ENCODE results near the gene NUDC.

The NUDC gene

DNA sequence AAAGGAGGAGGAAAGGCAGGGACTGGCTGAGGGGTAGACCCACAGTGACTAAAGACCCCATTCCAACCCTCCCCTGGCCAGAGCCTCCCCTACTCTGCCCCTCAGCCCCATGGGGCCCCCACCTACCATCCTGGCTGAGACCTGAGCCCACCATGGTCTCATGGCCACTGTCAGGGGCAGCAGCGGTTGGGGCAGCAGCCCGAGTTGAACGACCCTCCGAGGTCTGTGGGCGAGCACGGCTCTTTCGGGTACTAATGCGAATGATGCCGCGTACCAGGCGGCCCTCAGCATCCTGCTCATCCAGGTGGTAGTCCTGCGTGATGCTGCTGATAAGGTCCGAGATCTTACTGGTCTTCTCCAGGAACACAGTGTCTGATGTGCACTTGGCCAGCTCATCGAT lies 29.7 kb downstream of the NUDC start:
- DNase-seq (ENCODE audit: low read depth, low spot score), result no peak

GRCh38 chr1:26951821-26952497 lies 30.4 kb downstream of the NUDC start:
- DNase-seq (ENCODE audit: low read depth, low spot score), result no peak

GRCh38 chr1:26953374-26953773 lies 31.8 kb downstream of the NUDC start:
- no peak for DNase-seq (ENCODE audit: low read depth, low spot score)

GRCh38 chr1:26956321-26956720 lies 34.8 kb downstream of the NUDC start:
- no peak for DNase-seq (ENCODE audit: low read depth, low spot score)

GRCh38 chr1:26957306-26957705 lies 35.8 kb downstream of the NUDC start:
- no peak for DNase-seq (ENCODE audit: low read depth, low spot score)

DNA sequence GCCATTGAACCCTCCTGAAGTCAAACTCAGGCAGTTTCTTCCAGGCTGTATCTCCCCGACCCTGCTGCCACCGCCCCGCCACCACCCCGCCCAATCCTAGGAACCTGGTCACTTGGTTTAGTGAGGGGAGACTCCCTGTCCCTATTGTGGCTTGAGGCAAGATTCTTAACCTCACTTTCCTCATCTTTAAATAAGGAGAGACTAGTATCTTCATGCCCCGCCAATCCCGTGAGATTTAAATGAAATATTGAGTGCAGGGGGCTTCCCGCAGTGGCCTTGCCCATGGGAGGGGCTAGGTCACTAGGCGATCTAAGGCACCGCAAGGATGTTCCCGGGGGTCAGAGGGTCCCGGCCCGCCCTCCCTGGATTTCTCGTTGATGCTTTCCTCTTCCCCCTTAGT lies 37.7 kb downstream of the NUDC start:
- DNase-seq (ENCODE audit: low read depth, low spot score), result no peak

DNA sequence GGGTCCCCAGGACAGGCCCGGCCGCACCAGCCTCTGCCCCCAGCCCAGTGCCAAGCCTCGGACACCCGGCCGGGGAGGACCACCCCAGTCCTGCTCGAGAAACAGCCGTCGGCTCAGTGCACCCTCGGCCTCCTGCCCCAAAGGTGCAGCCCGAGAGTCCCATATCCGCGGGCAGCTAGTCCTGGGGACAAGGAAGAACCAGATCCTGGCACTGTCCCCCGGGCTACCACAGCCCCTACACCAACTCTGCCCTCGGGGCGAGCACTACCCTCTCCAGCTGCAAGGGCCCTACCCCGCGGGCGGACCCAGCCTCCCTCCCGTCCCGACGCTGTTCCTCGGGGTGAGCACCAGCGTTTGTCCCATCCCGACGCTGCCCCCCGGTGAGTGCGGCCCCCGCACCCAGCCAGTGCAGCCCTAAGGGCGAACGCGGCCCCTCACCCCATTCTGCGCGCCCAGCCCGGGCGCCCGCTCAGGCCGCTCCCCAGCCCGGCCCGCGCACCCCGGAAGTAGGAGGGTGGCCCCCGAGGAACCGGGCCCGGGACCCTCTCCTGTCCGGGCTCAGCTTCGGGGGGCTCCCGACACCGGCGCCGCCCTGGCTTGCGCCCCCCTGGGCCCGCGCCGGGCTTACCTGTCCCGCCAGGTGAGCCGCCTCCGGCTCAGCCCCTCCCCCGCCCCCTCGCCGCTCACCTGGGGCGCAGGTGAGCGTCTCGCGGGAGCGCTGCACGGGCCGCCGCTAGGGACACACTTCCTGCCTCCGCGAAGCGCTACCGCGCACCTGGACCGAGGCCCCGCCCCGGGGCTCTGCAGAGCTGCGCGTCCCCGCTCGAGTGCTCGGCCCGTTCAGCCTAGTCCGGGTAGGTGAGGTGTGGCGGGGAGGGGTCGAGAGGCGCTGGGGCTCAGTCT lies 38.4 kb downstream of the NUDC start, which contains the start of gene KDF1:
Gene KDF1 (minus strand): TSS at position 747 of the 903 bp plus-strand sequence. CDS start 8,088 bp downstream, outside the sequence.
- peak; percentile 5 for DNase-seq (ENCODE audit: low read depth, low spot score)

DNA sequence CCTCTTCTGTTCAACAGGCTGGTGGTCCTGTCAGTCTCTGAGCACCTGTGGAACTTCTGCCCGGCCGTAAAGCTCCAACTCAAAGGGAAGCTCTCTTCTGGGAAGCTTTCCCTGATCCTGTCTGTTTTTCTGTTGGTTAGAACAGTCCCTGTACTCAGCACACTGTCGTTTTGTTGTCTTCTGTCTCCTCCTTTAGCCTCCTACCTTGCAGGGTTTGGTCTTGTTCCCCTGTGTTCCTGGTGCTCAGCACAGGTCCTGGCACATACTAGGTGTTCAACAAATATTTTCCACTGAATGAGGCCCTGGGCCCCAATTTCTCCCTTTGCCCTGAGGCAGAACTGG lies 39.1 kb downstream of the NUDC start:
- DNase-seq (ENCODE audit: low read depth, low spot score), result no peak

- DNase-seq (ENCODE audit: low read depth, low spot score), result no peak
These were observed 40.3 kb downstream of the NUDC start for GRCh38 chr1:26961826-26962225.

- no peak for DNase-seq (ENCODE audit: low read depth, low spot score)
These were observed 43.7 kb downstream of the NUDC start for GRCh38 chr1:26965213-26965612.

DNA sequence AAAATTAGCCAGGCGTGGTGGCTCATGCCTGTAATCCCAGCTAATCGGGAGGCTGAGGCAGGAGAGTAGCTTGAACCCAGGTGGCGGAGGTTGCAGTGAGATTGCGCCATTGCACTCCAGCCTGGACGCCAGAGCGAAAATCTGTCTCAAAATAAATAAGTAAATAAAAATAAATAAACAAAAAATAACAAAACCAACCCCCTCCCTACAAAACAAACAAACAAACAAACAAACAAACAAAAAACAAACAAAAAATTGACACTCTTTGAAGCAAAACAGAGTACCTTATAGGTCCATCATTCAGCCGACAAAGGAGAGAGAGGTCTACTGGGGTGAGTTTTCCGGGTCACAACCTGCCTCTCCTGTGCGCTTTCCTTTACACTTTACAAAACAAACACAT lies 44.1 kb downstream of the NUDC start:
- DNase-seq (ENCODE audit: low read depth, low spot score), result no peak

DNA sequence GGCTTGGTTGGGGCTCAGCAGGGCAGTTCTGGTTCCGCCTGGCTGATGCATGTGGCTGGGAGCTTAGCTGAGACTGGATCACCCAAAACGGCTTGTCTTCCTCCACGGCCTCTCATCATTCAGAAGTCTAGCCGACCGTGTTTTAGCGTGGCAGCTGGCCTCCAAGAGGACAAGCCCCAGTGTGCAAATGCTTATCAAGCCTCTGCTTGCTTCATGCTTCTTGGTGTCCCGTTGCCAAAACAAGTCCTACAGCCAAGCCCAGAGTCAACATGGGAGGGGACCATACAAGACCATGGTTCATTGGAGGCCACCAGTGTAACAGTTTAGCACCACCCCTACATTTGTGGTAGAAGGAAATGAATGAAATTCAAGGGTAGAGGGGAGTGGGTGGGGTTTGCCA lies 49.3 kb downstream of the NUDC start:
- DNase-seq (ENCODE audit: low read depth, low spot score), result no peak

GRCh38 chr1:26971590-26971989 lies 50.0 kb downstream of the NUDC start:
- no peak for DNase-seq (ENCODE audit: low read depth, low spot score)

GRCh38 chr1:26972390-26972789 lies 50.8 kb downstream of the NUDC start:
- DNase-seq (ENCODE audit: low read depth, low spot score), result no peak

DNA sequence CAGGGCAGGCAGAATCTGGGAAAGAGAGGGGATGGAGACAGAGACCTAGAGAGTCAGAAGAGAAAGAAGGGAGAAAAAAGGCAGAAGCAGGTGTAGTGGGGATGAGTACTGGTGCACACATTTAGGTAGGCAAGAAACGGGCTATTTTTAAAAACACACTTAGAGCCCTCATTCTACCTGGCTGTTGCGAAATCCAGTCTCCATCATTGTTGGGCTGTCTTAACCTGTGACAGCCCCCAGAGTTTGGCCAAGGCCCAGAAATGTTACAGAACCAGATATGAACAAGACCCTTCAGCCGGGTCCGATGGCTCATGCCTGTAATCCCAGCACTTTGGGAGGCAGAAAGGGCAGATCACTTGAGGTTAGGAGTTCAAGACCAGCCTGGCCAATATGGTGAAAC lies 51.3 kb downstream of the NUDC start:
- DNase-seq (ENCODE audit: low read depth, low spot score), result no peak

- no peak for DNase-seq (ENCODE audit: low read depth, low spot score)
These were observed 55.3 kb downstream of the NUDC start for GRCh38 chr1:26976621-26977510.

- no peak for DNase-seq (ENCODE audit: low read depth, low spot score)
These were observed 57.4 kb downstream of the NUDC start for GRCh38 chr1:26978901-26979300.

DNA sequence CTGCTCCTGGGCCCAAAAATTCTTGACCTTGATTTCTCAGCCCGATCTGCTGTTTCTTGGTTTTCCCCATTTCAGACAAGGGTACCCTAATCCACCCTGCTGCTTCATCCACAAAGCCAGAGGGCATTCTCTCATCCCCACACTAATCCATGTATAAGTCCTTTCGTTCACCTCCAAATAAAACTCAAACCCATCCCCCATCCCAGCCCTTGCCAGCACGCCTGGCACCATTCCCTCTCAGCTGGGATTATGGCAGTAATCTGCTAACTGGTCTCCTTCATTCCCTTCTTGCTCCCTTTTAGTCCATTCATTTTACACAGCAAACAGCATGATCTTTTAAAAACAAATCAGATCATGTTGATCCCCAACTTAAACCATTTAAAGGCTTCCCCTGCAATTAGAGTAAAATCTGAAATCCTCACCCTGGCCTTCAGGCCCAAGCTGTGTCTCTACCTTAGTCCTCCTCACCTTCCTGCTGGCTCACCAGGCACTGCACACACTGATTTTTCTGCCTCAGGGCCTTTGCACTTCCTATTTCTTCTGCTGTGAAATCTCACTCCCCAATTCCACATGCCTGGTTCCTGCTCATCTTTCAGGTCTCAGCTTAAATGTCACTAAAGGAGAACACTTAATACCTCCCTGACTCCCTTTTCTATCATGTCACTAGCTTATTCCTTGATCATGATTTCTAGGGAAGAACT lies 59.8 kb downstream of the NUDC start:
- no peak for DNase-seq (ENCODE audit: low read depth, low spot score)

DNA sequence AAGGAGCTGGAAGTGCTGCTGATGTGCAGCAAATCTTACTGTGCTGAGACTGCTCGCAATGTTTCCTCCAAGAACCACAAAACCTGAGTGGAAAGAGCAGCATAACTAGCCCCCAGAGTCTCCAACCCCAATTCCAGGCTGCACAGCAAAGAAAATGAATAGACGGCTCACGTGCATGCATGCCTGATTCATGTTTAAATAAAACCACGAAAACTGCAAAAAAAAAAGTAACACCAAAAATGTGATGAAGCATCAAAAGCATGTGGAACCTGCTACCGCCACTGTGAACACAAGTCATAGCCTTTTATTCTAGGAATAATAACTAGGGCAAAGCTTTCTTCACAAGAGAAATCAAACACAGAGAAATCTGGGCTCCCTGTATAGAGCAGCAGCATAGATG lies 62.3 kb downstream of the NUDC start:
- no peak for DNase-seq (ENCODE audit: low read depth, low spot score)

DNA sequence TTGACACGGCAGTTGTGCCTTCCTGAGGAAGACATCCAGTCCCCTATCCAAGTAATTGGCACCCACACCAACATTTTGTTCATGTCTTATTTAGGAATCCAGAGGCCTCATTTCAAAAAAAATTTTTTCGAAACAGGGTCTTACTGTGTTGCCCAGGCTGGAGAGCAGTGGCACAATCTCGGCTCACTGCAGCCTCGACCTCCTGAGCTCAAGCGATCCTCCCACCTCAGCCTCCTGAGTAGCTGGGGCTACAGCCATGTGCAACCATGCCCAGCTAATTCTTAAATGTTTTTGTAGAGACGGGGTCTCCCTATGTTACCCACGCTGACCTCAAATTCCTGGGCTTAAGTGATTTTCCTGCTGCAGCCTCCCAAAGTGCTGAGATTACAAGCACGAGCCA lies 62.7 kb downstream of the NUDC start:
- DNase-seq (ENCODE audit: low read depth, low spot score), result no peak

DNA sequence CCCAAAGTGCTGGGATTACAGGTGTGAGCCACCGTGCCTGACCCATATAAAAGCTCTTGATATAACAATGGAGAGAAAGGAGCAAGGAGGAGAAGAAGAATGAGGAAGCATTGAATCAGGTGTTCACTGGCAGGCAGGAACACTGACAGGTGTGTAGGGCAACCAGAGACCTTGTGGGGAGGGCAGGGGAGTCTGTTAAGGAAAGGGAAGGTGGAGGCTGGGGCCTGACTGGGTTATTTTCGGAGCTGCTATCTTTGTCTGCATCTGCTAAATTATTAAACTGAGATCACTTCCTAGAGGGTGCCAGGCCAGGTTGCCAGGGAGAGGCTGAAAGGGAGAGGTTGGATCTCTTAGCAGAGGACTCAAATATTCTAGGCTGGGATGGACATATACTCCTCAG lies 65.1 kb downstream of the NUDC start:
- no peak for DNase-seq (ENCODE audit: low read depth, low spot score)
